HG03558 (cell line): ENCODE results near the gene SYT12.

Experiments used
- ATAC-seq: cut with Tn5 transposase; IDR thresholded peaks from one replicate; pipeline ENCODE4 v1.9.1; 2021; ENCODE audit warnings: moderate number of reproducible peaks; ENCODE audit not compliant: unreplicated experiment; ENCODE audit errors: extremely low read depth

SYT12 gene

GRCh38 chr11:67026941-67027340, 4.0 kb downstream of the SYT12 start:
- no peak for ATAC-seq

- no peak for ATAC-seq
Observed at GRCh38 chr11:67027483-67027930, 4.6 kb downstream of the SYT12 start.

- no peak for ATAC-seq
Observed at GRCh38 chr11:67027943-67028542, 5.1 kb downstream of the SYT12 start.

- no peak for ATAC-seq
Observed at GRCh38 chr11:67029146-67029545, 6.2 kb downstream of the SYT12 start.

GRCh38 chr11:67030976-67031375, 8.0 kb downstream of the SYT12 start:
- no peak for ATAC-seq

GRCh38 chr11:67031791-67032561, 9.0 kb downstream of the SYT12 start:
- no peak for ATAC-seq

GRCh38 chr11:67032830-67033551, 10.1 kb downstream of the SYT12 start:
- ATAC-seq, result no peak

- ATAC-seq, result no peak
Observed at GRCh38 chr11:67033661-67034166, 10.8 kb downstream of the SYT12 start.

GRCh38 chr11:67034350-67034749, 11.4 kb downstream of the SYT12 start:
- no peak for ATAC-seq

- ATAC-seq, result no peak
Observed at GRCh38 chr11:67040147-67040546, 17.2 kb downstream of the SYT12 start.

GRCh38 chr11:67041602-67042001, 18.7 kb downstream of the SYT12 start:
- ATAC-seq, result no peak

- ATAC-seq, result no peak
Observed at GRCh38 chr11:67043572-67044349, 20.8 kb downstream of the SYT12 start.

GRCh38 chr11:67044496-67044895, 21.6 kb downstream of the SYT12 start:
- no peak for ATAC-seq

GRCh38 chr11:67045314-67045713, 22.4 kb downstream of the SYT12 start:
- no peak for ATAC-seq

- ATAC-seq, result no peak
Observed at GRCh38 chr11:67048515-67049130, 25.7 kb downstream of the SYT12 start.

GRCh38 chr11:67050139-67050538, 27.2 kb downstream of the SYT12 start:
- ATAC-seq, result no peak

GRCh38 chr11:67051180-67051893, 28.4 kb downstream of the SYT12 start:
- ATAC-seq, result no peak

- ATAC-seq, result no peak
Observed at GRCh38 chr11:67051945-67052488, 29.1 kb downstream of the SYT12 start.

- ATAC-seq, result no peak
Observed at GRCh38 chr11:67052891-67053290, 30.0 kb downstream of the SYT12 start.
